Activated CD4-positive, CD25-positive, alpha-beta regulatory T cell (primary cell): ENCODE measurements around the gene MMD2.
"Not testable (repeated sequence)": the region's sequence is repeated elsewhere in the genome, so short reads cannot be mapped to it uniquely, and the experiment has no call there.

Source experiments
- DNase-seq, 4 experiments: peaks; one replicate each; lab custom pipeline; 2025; lab: John Stamatoyannopoulos, UW

Gene MMD2

DNA sequence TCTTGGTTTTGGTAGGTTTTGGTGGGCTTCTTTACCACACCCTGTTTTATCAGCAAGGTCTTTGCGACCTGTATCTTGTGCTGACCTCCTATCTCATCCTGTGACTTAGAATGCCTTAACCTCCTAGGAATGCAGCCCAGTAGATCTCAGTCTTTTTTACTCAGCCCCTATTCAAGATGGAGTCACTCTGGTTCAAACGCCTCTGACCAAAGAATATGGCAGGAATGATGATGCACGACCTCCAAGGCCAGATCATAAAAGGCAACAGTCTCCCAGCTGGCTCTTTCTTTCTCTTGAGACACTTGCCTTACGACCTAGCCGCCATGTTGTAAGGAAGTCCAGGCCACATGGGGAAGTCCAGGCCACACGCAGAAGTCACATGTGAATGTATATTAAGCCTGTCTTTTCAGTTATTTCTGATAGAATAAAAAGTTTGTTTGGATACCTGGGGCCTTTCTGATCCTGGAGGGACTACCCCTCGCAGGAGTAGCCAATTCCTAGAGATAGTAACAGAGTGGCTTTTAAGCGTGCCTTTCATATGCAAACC lies 65.0 kb downstream of the MMD2 start:
- DNase-seq: no peak

DNA sequence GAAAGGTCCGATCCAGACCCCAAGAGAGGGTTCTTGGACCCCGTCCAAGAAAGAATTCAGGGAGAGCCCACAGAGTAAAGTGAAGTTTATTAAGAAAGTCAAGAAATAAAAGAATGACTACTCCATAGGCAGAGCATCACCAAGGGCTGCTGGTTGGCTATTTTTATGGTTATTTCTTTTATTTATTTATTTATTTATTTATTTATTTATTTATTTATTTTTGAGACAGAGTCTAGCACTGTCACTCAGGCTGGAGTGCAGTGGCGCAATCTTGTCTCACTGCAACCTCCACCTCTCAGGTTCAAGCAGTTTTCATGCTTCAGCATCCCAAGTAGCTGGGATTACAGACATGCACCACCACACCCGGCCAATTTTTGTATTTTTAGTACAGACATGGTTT lies 65.8 kb downstream of the MMD2 start:
- DNase-seq: not testable (repeated sequence)

DNA sequence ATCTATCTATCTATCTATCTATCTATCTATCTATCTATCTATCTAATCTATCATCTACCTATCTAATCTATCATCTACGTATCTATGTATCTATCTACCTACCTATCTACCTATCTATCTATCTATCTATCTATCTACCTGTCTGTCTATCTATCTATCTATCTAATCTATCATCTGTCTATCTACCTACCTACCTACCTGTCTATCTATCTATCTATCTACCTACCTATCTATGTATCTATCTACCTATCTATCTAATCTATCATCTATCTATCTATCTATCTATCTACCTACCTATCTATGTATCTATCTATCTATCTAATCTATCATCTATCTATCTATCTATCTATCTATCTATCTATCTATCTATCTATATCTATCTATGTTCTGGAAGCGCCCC lies 67.5 kb downstream of the MMD2 start:
- DNase-seq: not testable (repeated sequence)

DNA sequence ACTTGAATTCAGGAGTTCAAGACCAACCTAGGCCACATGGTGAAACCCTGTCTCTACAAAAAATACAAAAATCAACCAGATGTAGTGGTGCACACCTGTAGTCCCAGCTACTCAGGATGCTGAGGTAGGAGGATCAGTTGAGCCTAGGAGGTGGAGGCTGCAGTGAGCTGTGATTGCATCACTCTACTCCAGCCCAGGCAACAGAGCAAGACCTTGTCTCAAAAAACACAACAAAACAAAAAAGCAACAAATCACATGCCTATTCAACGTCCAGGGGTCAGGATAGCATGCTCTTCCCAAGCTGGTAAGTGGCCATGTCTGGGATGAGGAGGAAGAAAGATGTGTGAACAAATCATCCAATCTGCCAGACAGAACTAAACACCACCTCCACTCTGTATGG lies 69.3 kb downstream of the MMD2 start:
- no peak for DNase-seq

DNA sequence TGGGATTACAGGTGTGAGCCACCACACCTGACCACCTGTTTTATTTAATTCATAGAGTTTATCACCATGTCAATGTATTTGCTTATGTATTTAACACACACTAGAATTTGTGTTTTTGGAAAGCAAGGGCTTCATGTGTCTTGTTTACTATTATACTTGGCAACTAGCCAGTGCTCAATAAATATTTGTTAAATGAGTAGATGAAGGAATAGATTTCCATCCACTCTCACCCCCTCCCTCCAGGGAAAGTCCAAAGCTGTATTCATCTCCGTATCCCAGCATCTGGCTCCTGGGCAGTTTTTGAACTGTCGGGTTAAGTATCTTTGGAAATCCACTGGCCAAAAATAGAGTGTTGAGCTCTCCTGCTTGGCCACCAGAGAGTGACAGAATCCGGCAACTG lies 70.8 kb downstream of the MMD2 start:
- no peak for DNase-seq

DNA sequence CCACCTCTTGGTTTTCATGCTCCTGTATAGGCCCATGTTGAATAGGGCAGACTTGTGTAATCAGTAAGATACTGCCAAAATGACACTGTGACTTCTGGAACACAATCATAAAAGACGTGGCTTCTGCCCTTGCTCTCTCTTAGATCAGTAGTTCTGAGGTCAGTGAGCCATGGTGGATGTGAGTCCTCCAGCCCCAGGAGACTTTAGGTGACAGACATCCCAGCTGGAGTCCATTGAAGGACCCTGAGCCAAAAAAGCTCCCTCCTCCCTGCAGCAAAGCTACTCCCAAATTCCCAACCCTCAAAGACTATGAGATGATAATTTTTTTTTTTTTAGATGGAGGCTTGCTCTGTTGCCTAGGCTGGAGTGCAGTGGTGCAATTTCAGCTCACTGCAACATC lies 72.3 kb downstream of the MMD2 start:
- no peak for DNase-seq

DNA sequence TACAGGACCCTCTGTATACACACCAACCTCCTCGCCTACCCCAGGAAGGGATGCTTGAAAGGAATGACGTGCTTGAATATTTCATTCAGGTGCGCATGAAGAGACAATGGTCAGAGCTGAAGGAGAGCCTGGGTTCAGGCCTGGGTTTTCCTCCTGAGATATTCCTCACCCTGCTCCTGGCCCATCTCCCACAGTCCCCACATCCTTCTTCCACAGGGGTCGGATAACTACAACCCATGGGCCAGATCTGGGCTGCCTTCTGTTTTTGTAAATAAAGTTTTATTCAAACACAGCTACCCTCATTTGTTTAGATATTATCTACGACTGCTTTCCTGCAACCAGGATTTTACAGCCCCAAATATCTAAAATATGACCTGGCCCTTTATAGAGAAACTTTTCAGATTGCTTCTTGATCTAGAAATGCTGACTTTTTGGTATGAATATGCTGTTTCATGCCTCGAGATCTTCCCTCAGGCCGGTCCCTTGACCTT lies 73.6 kb downstream of the MMD2 start:
- no peak for DNase-seq

DNA sequence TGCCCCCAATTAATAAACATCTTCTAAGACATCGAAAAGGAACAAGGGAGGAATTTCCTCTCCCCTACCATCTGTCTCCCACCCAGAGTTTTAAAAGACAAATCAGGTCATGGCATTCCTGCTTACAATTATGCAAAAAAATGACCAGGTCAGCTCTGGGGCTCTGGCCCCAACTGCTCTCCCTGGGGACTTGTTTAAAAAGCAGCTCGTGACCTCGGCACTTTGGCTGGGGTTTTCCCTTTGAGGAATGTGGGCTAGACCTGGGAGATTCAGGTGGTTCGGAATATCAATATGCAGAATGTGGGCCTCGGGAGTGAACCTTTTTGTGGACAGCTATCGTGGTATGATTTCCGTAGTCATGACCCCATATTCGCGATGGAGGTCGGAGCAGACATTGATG lies 74.8 kb downstream of the MMD2 start:
- DNase-seq: no peak

DNA sequence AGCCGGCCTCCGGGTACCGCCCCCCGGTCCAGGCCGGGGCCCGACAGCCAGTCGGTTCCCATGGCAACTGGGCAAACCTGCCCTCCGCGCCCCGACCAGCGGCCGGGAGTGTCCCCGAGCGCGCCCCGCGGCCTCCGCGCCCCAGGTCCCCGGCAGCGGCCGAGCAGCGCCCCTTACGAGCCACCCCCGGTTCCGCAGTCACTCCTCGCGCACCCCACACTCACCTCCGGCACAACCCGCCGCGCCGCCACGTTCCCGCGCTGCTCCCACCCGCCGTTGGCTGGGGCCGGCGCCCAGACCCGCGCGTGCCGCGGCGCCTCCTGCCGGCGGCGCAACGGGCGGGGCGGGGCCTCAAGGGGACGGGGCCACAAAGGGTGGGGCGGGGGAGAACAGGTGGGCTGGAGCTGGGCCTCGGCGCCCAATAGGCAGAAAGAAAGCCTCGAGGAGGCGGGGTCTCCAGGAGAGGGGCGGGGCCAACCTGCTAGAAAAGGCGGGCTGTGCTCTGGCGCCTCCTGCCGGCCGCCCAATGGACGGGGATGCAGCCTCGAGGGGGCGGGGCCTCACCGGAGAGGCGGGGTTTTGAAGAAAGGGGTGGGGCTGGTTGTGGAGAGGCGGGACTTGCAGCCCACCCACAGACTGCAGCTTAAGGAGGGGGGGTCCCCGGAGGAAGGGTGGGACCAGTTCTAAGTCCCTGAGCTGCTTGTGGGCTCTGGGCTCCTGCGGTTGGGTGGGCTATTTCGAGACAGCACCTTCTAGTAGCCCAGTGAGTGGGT lies 75.4 kb downstream of the MMD2 start, which contains the start of gene RADIL:
TSS of gene RADIL (minus strand) at position 345 of the 773 bp plus-strand sequence. CDS start 5,577 bp downstream, outside the sequence.
- DNase-seq: peak; percentile 23 to 75 (median 42)

DNA sequence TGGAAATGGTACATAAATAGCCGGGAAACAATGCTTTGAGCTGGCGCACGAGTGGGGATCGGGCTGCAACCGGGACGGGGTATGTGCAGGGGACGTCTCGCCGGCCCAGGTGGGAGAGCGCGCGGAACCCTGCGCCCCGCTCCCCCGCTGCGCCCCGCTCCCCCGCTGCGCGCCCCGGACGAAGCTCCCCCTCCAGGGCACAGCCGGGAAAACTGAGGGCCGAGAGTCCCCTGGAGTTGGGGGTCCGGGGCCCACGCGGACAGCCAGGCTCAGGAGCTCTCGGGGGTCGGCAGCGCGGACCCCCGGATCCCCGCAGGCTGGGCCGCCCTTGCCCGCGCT lies 76.0 kb downstream of the MMD2 start:
- DNase-seq: no peak

DNA sequence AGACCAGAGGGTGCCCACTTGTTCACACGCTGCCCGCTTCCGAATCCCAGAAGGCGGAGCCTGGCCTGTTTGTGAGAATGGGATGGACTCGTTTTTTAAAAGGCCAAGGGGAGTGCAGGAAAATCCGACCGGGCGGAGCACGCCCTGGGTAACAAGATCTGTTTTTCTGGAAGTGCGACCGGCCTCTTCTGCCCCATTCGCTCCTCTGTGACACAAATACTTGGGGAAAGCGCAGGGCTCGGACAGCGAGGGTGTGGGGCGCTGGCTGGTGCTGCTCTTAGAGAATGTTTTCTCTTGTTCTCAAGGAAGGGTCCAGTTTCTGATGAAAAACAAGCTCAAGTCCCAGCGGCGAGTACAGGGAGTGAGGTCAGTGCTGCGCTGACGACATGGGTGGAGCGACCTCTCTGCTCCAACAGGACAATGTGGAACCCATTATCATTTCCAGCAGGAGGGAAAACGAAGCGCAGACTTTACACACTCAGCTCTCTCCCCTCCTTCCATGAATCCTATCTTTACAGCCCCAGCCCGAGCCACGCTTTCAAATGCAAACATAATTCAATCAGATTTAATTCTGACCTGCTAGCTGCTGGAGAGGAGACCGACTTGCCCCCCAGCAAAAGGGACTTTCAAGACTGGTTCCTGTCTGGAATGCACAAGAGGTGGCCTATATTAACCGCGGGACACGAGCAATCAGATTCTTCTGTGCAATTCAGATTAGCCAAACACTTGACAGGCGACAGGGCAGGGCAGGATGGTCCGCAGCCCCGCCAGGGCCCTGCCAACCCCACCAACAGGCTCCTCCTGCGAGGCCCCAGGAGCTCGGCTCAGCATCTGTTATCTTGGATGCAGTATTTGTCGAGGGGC lies 76.6 kb downstream of the MMD2 start:
- DNase-seq: no peak

DNA sequence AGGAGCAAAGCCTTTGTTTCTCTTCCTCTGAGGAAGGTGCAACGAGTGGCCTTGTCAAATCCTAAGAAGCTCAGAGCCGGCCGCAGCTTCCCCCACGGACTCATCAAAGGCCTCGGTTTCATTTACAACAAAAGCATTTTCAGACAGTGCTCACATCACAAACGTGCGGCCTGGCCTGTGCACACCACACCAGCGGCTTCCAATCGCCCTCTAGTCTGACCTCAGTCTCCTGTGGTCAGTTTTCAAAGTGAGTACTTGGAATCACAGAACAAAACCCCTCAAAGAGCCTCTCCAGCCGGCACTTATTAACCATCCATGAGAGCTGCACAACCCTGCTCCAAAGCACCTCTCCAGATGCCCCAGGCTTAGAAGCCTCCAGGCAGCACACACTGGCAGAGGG lies 78.8 kb downstream of the MMD2 start:
- no peak for DNase-seq

DNA sequence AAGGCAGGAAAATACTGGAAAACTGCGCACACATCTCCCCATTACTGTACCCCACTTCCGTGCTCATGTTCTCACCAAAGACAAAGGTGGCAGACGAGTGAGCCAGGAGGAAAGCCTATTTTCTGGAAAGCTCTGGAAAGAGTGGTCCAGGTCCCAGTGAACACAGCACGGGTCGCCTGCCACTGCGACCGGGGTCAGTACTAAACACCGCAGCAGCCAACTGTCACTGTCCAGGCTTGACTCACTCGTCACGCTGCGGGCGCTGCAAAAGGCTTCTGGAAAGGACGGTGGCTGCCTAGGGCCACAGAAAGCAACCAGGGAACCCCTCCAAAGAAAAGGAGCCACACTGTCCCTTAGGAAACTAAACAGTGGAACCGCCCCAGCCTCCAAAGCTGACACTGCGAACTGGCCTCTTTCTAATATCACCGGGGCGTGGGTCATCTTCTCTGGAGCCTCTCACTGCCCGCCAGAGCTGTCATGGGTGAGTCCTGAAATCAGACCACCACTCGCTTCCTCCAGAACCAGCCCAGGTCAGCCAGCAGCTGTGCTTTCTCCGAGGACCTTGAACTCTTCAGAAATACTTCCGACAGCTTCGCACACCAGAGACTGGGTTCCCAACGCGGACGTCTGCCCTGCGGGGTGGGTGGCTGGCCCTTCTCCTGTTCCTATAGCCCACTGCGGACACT lies 79.4 kb downstream of the MMD2 start:
- DNase-seq: no peak

DNA sequence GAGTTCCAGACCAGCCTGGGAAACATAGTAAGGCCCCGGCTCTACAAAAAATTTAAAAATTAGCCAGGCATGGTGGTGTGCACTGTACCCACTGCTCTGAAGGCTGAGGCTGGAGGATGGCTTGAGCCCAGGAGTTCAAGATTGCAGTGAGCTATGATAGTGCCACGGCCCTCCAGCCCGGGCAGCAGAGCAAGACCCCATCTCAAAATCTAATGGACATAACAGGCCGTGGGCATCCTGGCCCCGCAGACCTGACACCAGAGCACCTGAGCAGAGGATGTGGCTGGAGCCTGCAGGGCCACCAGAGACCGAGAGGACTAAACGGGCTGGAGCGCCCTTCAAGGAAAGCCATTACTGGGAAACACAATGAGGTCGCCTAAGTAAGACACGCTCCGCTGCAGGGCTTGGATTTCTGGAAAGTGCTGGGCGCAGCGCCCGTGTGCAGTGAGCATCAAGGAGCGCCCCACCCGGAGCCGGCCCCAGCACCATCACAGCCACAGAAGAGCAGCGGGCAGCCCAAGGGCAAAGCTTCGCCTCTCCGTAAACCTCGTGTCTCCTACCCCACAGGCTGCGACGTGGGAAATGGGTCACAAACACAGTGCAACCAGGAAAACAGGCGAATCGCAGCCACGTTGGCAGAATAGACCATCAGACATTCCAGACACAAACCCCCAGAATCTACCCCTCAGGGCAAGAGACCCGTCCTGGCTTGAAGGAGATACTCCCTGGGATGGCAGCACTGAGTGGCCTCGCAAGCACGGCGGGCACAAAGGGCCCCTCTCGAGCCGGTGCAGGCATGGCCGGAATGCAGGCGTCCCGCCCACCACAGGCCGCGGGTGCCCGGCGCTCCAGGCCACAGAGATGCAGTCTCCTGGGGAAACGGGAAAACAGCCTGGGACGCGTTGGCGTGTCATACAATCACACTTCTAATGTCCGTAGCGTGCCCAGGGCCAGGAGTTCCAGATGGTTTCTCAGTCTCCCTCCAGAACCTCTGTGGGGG lies 80.4 kb downstream of the MMD2 start:
- no peak for DNase-seq

DNA sequence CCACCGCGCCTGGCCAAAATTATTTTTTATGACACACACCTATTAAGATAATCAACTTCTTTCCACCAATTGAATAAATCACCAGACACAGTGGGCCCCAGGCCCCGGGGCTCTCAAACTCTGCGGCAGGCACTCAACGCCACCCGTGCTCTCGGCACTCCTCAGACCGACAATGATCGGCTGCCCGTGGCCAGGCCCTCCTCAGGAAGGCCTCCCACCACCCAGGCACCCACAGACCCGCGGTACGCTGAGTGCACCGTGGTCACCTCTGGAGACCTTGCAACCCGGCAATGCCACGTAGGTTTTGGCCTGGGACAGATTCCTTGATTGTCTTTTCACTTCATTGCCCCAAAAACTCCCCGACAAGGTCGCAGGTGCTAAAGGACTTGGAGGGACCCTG lies 82.4 kb downstream of the MMD2 start:
- DNase-seq: no peak

DNA sequence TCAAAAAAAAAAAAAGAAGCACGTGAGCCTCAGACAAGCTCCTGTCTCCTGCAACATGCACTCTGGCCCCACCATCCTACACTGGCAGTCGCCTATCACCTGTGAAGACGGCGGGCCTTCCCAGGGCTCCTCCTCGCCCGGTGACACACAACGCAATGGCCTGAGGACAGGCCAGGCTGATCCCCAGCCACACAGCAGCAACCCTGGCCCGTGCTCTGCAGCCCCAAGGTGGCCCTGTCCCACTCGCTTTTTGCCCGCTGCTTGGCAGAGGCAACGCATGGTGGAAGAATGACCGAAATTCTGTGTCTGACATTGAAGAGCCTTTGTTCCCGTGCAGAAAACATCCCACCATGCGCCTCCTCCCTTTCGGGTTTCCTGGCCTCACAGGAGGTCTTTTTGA lies 83.6 kb downstream of the MMD2 start:
- DNase-seq: no peak

DNA sequence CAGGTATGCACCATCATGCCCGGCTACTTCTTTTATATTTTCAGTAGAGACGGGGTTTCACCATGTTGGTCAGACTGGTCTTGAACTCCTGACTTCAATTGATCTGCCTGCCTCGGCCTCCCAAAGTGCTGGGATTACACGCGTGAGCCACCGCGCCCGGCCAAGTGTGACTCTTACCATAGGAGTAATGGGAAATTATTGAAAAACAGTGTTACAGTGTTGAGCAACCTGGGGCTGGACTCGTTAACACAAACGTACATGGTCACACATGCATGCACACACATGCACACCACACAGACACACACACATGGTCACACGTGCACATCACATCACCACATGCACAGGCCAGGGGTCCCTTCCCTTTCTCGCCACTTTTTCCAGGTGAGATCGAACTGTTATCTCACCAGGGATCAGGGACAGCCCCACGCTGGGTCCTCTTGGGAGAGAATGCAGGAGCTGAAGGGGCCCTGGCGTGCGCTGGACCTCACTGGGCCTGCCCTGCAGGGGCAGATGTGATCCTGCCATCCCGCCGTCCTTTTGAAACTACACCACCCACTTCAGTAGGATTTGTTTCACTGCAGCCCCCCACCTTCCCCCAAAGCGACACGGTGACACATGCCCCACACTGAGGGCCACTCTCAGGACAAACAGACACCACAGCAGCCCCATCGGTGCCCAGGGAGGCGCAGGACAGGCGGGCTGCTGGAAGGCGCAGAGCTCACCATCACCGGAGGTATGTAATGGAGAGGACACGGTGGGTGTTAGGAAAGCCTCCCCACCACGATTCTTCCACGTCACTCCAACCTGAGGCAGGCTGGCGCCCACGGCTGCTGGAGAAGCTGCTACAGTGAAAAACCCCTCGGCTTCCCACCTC lies 85.7 kb downstream of the MMD2 start:
- DNase-seq: no peak

DNA sequence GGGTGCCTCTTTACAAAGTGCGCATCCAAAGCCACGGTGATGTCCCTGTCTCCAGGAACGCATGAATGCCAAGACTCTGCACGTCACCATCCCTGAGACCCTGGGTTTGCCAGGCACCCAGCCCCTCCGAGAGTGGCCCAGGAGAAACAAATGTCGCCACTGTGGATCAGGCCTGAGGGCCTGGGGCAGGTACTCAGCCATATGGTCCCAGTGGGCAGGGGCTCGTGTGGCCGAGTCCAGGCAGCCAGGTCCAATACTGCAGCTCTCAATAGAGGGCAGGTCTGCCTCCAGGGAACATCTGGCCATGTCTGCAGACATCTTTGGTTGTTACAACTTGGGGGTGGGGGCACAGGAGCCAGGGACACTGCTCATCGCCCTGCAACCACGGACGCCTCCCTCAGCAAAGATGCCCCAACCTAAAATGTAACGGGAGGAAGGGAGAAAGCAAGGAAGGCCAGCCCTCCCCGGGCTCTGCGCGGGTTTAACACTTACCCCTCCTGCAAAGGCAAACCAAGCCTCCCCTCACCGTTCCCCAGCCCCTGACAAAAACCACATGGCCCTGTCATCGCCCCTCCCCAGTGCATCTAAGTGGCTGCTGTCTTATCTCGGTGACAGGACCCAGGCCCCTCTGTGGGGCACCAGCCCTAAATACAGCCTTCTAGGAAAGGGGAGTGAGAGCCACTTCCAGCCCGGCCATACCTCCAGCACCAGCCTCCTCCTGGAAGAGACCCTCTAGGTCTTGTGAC lies 86.9 kb downstream of the MMD2 start:
- DNase-seq: no peak

DNA sequence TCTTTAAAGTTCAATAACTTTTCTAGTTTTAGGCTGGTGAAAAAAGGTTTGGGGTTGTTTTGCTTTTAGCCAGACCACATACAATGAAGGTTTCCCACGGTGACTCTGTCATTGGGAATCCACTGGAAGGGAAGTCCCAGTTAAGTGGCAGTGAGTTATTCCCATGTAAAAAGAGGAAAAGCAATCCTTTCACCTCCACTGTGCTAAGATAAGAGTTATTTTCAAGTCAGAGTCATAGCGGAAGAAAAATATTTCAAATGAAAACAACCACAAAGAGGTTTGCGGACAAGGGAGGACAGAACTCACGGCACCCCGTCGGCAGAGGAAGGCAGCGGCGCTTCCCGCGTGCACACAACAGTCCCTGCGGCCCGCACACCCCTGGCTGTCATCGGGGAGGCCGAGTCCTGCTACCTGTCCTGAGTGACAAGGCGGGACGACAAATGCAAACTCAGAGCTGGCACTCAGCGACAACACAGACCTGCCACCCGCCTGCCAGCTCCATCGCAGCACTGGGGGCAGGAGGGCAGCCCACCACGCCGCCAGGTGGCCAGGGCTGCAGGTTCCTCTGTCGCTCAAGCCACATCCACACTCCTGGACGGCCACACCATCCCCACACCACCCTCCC lies 87.8 kb downstream of the MMD2 start:
- DNase-seq: no peak
